SK-N-MC (cell line): Measurements from ENCODE around the gene SPATA46.

Experiments
- EZH2 ChIP-seq: fragments of 200-600 bp; sonication (generic); IDR thresholded peaks from one replicate; pipeline ENCODE4 v1.6.1; 2017; ENCODE audit warnings: antibody characterized with exemption
- POLR2AphosphoS5 ChIP-seq: IDR thresholded peaks from 2 replicates; pipeline ENCODE4 v1.6.1; 2012; ENCODE audit warnings: mild to moderate bottlenecking, low read depth, low read length, borderline replicate concordance

DNA sequence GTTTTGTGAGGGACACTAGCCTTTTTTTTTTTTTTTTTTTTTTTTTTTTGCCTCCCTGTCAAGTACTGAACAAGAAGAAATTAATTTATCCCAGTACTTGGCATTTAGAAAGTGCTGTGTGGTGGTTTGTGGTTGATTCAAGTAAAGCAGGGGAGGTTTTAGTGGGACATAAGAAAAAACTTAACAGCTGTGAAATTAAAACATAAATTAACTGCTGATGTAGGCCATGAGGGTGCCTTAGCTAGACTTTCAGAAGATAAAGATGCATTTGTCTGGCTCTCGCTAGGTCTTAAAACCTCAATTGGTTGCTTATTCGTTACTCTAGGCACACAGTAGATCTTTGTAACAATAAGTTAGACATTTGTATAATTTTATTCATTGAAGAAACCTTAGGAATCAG lies 52.3 kb downstream of the SPATA46 start:
- TF ChIP-seq POLR2AphosphoS5 (no peak; the same call in 1 of the 2 replicates), EZH2 (no peak)
